Spleen (tissue), 7 donors: ENCODE data around the gene BHLHE23.

Source experiments
- POLR2A ChIP-seq, 3 donors: fragments of 450-650 bp; IDR thresholded peaks; one replicate each; pipeline ENCODE4 v1.5.1; 2017; ENCODE audit warnings: antibody characterized with exemption in 3 of 3, mild to moderate bottlenecking in 1 of 3
- POLR2AphosphoS5 ChIP-seq, 3 donors: sonication (generic); formaldehyde crosslinking; IDR thresholded peaks; one replicate each; pipeline ENCODE4 v1.5.1; 2017; ENCODE audit warnings: antibody characterized with exemption in 3 of 3
- TF ChIP-seq, protein P1 (sequence below), 11 experiments: fragments of 200-600 bp in 7 of 11; fragments of 450-650 bp in 4 of 11; sonication (generic) in 4 of 11; IDR thresholded peaks in 8 of 11; conservative IDR thresholded peaks in 3 of 11; 1 replicate in 7 of 11; 2 replicates in 4 of 11; pipeline versions ENCODE4 v1.4.0 to v1.8.0; 2016 to 2021; ENCODE audit warnings: antibody characterized with exemption in 11 of 11, inconsistent platforms in 4 of 11, mild to moderate bottlenecking in 1 of 11
- donor health status: DM: no; HTN: no; CAD: no; lungs with moderate emphysema.
- donor health status: DM: no; HTN: no; CAD: no.
- donor health status: DM: no; HTN: no; CAD: no.

DNA sequence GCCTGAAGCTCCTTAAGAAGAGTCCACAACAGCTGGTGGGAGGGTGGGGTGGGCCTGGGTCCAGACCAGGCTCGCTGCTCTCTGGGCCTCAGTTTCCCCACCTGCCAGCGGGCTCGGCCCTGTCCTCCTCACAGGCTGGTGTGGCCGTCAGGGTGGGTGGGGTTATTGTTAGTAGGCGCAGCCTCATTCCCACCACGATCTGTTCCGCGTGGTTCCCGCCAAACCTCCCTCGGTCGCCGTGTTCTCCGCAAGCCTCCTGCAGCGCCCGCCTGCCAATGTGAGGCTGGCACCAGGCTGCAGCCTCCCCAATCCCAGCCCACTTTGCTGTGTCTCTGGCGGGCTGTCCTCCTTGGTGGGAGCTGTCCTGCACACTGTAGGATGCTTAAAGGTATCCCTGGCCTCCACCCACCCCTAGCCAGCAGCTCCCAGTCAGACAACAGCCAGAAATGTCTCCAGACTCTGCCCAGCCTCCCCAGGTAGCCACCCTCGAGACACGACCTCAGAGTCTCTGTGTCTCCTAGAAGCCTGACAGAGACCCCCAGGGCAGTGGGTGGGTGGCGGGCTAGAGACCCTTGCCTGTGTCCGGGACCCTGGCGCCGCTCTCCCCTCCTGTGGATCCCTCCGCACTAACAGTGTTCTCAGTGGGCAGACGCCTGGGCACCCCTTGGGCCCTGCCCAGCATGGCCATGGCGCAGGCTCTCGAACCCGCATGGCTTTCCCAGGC is 39.0 kb downstream of the BHLHE23 start:
- TF ChIP-seq, protein P1, sequence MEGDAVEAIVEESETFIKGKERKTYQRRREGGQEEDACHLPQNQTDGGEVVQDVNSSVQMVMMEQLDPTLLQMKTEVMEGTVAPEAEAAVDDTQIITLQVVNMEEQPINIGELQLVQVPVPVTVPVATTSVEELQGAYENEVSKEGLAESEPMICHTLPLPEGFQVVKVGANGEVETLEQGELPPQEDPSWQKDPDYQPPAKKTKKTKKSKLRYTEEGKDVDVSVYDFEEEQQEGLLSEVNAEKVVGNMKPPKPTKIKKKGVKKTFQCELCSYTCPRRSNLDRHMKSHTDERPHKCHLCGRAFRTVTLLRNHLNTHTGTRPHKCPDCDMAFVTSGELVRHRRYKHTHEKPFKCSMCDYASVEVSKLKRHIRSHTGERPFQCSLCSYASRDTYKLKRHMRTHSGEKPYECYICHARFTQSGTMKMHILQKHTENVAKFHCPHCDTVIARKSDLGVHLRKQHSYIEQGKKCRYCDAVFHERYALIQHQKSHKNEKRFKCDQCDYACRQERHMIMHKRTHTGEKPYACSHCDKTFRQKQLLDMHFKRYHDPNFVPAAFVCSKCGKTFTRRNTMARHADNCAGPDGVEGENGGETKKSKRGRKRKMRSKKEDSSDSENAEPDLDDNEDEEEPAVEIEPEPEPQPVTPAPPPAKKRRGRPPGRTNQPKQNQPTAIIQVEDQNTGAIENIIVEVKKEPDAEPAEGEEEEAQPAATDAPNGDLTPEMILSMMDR (IDR thresholded peaks at IDR 0.05 in 8 of 11, conservative IDR thresholded peaks at IDR 0.05 in 3 of 11) = no peak
- TF ChIP-seq POLR2AphosphoS5 (IDR thresholded peaks at IDR 0.05) = peak in 1 of 3 donors; percentile 12
- no peak for TF ChIP-seq POLR2A (IDR thresholded peaks at IDR 0.05)
